HG03342 (cell line): ENCODE measurements around the gene WSCD1.

Experiments used
- ATAC-seq: cut with Tn5 transposase; IDR thresholded peaks from one replicate; pipeline ENCODE4 v1.9.1; 2021; ENCODE audit warnings: mild to moderate bottlenecking, moderate library complexity; ENCODE audit not compliant: unreplicated experiment

The WSCD1 gene

DNA sequence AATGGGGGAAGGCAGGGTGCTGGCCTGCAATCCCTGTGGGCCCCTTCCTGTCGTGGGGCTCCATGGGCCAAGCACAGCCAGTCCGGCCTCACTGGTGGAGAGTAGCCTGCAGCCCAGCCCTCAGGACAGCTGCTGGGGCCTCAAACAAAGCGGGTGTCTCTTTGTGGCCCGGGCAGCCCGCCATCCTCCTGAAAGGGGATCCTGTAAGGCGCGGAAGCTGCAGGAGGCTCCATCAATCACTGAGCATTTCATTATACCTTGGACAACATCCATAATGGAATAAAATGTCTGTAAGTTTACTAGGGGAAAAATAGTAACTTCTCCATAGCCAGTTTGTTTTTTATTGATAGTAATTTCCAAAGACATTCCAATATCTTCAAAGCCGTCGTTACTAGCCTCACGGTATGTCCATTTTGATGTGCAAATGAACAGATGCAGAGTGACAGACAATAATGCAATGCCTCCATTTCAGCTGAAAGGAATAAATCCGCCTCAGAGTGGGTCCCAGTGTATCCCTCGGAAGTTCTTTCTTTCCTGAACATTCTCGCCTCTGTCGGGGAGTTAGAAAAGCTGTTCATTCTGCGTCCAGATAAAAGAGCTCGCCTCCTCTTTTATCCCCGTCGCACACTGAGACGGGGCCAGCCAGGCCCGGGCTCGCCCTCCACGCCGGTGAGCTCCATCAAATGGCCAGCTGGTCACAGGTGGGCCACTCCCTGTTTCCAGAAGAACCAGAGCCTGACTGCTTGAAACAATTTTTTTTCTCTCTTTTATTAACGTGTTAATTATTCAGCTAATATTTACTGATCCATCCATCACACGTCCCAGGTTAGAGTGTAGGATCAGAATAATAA lies 14.4 kb downstream of the WSCD1 start:
- no peak for ATAC-seq

DNA sequence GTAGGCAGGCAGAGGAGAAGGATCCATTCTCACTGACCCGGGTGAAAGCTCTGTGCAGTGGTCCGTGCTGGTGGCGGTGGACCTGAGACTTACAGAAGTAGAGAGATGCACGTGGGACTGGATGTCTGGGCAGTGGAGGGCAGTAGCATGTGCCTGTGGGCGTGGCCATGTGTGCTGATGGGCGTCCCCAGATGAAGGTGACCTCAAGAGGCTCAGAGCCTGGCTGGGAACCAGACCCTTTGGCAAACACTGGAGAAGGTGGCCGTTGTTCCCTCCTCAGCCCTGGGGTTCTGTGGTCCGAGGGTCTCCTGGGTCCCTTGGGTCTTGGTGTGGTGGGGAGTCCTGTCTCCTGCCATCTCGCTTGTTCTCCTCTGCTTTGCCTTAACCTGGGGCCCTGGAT lies 15.6 kb downstream of the WSCD1 start:
- ATAC-seq: no peak

- ATAC-seq: no peak
Measured at GRCh38 chr17:6086603-6087400, 16.6 kb downstream of the WSCD1 start.

DNA sequence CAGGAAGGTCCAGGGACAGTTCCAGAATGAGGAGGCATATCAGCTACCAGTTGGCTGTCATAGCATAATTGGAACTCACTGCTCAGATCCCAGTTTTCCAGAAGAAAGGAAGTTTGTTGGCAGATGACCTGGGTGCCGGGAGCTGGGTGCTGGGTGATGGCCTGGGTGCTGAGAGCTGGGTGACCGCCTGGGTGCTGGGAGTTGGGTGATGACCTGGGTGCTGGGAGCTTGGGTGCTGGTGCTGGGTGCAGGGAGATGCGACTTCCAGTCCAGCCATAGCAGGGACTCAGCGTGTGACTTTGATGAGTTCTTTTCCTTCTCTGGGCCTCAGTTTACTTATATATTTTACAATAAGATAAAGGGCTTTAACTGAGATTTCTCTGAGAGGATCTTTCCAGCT lies 18.0 kb downstream of the WSCD1 start:
- no peak for ATAC-seq

- no peak for ATAC-seq
Measured at GRCh38 chr17:6090253-6090652, 20.1 kb downstream of the WSCD1 start.

DNA sequence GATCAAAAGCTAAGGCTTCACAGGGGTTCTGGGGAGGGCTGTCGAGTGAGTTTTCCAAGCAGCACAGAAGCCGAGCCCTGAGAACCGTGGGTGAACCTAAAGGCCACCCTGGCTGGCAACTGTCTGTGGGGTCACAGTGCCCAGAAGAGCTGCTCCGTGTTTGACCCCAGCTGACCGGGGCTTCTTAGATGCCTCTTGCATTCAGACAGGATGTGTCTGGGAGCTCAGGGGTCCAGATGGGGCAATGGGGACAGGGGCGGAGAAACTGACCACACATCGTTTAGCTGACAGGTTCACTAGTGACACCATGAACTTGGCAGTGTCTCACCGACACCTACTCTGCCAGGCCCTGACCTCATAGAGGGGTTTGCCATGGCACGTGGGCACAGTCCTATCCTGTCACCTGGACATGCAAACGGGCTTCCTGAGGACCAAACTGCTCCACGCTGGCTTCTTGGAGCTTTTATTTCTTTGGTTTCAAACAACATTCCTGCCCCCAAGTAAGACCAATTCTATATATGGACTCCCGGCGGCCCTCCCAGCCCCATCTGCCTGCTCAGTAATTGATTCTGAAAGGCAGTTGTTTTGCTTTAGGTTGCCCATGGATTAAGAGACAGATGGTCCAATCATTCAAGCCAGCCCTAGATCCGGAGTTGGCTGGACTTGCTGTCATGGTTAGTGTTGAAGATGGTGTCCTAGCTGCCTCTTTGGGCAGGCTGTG lies 22.2 kb downstream of the WSCD1 start:
- no peak for ATAC-seq

- no peak for ATAC-seq
Measured at GRCh38 chr17:6092903-6093468, 22.8 kb downstream of the WSCD1 start.

DNA sequence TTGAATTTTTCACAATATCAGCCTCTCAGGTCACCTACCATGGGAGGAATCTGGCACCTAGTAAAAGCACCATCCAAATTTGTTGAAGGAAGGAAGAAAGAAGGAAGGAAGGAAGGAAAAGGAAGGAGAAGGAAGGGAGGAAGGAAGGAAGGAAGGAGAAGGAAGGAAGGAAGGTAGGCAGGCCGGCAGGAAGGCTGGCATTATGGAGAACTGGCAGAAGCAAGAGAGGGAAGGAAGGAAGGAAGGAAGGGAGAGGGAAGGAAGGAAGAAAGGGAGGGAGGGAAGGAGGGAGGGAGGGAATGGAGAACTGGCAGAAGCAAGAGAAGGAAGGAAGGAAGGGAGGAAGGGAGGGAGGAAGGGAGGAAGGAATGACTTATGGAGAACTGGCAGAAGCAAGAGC lies 24.3 kb downstream of the WSCD1 start:
- no peak for ATAC-seq

- no peak for ATAC-seq
Measured at GRCh38 chr17:6094926-6095325, 24.7 kb downstream of the WSCD1 start.

GRCh38 chr17:6095501-6095900 lies 25.3 kb downstream of the WSCD1 start:
- ATAC-seq: no peak

DNA sequence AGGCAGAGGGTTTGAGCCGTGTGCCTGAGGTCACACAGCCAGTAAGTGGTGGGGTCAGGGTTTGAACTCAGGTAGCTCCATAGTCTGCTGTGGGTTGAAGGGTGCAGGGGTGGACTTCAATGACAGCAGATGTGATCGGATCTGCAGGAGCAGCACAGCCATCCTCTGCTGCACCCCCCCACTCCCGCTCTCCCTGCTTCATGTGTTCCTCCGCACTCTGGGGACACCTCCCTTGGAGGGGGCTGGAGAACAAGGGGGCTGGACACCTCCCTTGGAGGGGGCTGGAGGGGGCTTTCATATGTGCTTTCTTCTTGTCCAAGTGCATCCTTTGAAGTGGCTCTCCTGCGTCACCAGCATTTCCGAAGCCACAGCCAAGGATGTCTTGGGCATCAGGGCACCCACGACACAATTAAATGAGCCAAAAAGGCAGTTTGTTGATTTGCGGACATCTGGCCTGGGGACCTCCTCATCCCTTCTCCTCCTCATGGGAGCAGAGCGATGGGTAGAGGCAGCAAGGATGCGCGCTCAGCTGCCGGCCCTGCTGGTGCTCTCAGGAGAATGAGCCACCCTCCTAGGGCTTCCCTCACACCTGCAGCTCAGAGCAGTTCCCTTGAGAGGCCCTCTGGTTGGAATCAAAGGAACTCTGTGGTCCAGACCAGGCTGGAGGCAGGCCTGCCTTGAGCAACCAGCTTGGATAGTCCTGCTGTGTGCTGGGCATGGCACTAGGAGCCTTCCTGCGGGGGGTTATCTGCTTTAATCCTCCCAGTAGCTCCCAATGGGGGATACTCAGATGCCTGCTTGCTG lies 26.2 kb downstream of the WSCD1 start:
- ATAC-seq: no peak

- no peak for ATAC-seq
Measured at GRCh38 chr17:6097005-6097279, 26.8 kb downstream of the WSCD1 start.

DNA sequence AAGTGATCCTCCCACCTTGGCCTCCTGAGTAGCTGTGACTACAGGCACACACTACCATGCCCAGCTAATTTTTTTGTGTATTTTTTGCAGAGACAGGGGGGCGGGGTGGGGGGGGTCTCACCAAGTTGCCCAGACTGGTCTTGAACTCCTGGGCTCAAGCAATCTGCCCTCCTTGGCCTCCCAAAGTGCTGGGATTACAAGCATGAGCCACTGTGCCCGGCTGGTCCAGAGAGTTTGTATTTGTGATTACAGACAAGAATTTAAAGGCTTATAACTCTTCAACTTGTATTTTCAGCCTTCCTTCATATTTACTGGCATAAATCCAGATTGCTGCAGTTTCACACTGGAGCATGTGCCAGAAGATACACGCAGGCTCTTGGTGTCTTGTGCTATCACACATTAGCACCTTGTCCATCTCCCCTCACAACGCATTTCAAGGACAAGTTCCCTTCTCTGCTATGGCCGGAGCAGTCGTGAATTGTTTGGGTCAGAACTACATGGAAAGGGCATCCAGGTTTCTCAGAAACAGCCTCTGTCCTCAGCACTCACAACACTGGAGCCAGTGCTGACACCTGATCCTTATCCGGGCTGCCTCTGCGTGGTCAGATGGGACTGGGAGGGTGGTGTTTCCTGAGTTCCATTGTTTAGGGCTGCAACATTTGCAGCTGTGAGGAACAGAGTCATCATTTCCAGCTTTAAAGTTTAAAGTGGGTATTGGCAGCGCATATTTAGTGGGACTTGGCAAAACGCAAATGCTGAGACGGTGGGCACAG lies 28.1 kb downstream of the WSCD1 start:
- ATAC-seq: no peak

- ATAC-seq: no peak
Measured at GRCh38 chr17:6098823-6099180, 28.6 kb downstream of the WSCD1 start.

DNA sequence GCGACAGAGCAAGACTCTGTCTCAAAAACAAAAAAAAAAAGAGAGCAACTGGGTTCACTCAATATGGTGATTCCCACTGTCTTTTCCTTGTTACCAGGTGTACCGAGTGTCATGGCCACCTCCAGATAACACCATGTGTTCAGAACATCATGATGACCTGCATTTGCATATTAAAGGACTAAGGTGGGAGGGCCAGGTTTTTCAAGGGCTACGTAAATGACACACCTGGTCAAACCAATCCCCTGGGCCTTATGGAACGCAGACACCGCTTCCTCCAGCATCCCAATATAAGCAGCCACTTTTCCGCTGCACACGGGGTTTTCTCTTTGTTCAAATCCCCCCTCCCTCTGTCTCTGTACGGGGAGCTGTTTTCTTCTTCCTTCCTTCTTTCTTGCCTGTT lies 29.3 kb downstream of the WSCD1 start:
- no peak for ATAC-seq

DNA sequence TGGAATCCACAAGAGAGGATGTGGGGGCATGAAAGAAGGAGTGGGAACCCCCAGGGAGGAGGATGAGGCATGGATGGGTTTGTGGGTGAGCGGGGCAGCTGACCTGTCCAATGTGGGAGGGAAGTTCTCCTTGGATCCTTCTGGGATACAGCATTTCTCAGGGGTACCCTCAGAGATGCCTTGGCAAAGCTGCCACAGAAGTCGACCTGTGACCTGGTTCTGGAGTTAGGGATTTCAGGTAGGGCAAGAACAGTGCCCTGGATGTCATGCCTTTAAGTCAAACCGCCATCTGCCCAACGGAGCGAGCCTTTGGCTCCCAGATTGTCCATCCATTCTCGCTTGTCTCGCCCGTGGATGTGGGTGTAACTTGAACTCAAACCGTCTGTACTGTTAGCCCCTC lies 30.0 kb downstream of the WSCD1 start:
- ATAC-seq: no peak

DNA sequence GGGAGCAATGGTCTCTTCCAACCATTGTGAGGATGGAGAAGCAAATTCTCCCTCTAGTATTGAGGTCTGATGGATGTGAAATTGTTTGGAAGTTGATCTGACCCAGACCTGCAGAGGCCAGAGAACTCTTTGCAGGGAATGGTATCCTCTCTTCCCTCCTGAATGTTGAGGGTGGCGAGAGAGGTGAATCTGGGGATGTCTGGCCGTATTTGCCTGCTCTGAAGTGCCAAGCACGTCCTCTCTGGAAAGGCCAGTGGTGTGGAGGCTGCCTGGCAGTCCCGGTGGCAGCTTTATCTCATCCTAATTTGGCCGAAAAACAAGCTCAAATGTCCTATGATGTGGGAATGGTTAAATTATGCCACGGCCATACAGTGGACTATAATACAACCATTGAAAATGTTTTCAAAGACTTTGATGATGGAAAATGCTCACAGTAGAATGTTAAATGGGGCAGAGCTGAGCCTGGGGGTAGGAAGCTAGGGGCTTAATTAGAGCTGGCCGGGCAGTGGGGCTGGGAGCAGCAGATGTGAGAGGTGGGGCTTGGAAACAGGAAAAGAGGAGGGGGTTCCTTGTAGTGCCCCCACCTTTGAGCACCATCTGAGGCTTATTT lies 30.8 kb downstream of the WSCD1 start:
- no peak for ATAC-seq

- ATAC-seq: no peak
Measured at GRCh38 chr17:6101706-6102105, 31.5 kb downstream of the WSCD1 start.

DNA sequence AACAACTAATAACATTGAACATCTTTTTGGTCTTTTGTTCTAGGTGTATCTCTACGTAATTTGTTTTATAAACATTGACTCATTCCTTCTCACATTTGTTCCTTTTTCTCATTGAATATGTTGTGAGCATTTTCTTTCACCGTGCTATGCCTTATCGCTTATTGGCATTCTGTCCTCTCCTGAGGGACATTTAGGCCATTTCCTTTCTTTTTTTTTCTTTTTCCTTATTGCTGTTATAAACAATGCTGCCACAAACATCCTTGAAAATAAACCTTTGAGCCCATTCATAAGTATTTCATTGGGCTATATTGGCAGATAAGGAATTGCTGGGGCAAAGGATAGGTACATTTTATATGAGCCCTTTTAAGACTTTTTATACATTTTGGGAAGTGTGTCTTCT lies 32.4 kb downstream of the WSCD1 start:
- no peak for ATAC-seq
